BE2C (cell line): ENCODE data around the gene CD244.

Source experiments
- DNase-seq: peaks from one replicate; pipeline ENCODE4 v3.0.0-alpha.2; 2020
- H3K27me3 ChIP-seq: fragments of 250-450 bp; sonication (Bioruptor Pico); 2 replicates; pipeline ENCODE4 v1.5.1; 2020; ENCODE audit warnings: mild to moderate bottlenecking
- H3K36me3 ChIP-seq: fragments of 250-450 bp; sonication (Bioruptor Pico); 2 replicates; pipeline ENCODE4 v1.5.1; 2020; ENCODE audit warnings: mild to moderate bottlenecking
- H3K4me1 ChIP-seq: fragments of 250-450 bp; sonication (Bioruptor Pico); 2 replicates; pipeline ENCODE4 v1.5.1; 2020
- H3K4me3 ChIP-seq: 2 replicates; pipeline ENCODE4 v1.5.1; 2011; ENCODE audit warnings: low read depth, low read length
- H3K9me3 ChIP-seq: fragments of 250-450 bp; sonication (Bioruptor Pico); 2 replicates; pipeline ENCODE4 v1.5.1; 2020
- TF ChIP-seq, protein P1 (sequence below): IDR thresholded peaks from 2 replicates; pipeline ENCODE4 v1.5.1; 2012; ENCODE audit warnings: mild to moderate bottlenecking, low read depth, low read length

CD244 gene

DNA sequence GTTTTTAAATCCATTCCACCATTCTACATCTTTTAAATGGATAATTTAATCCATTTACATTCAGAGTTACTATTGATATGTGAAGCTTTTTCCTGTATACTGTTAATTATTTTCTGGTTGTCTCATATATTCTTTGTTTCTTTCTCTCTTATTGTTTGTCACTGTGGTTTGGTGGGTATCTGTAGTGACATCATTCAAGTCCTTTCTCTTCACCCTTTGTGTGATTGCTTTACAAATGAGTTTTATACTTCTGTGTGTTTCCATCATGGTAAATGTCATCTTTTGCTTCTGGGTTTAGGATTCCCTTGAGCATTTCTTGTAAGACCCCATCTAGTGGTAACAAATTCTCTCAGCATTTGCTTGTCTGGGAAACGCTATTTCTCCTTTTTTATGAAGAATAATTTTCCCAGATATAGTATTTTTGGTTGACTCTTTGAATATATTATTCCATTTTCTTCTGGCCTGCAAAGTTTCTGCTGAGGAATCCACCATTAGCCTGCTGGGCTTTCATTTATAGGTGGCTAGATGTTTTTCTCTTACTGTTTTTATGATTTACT, 56.5 kb downstream of the CD244 start:
- Histone ChIP-seq H3K9me3 (peaks cover 2% of the 10 kb centered on the region; the same call in 1 of the 2 replicates), H3K4me1 (no peaks in the 10 kb centered on the region), H3K27me3 (no peaks in the 10 kb centered on the region), H3K36me3 (no peaks in the 10 kb centered on the region), H3K4me3 (no peak overlapping the region)
- TF ChIP-seq, protein P1, sequence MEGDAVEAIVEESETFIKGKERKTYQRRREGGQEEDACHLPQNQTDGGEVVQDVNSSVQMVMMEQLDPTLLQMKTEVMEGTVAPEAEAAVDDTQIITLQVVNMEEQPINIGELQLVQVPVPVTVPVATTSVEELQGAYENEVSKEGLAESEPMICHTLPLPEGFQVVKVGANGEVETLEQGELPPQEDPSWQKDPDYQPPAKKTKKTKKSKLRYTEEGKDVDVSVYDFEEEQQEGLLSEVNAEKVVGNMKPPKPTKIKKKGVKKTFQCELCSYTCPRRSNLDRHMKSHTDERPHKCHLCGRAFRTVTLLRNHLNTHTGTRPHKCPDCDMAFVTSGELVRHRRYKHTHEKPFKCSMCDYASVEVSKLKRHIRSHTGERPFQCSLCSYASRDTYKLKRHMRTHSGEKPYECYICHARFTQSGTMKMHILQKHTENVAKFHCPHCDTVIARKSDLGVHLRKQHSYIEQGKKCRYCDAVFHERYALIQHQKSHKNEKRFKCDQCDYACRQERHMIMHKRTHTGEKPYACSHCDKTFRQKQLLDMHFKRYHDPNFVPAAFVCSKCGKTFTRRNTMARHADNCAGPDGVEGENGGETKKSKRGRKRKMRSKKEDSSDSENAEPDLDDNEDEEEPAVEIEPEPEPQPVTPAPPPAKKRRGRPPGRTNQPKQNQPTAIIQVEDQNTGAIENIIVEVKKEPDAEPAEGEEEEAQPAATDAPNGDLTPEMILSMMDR: no peak
- DNase-seq: no peak

DNA sequence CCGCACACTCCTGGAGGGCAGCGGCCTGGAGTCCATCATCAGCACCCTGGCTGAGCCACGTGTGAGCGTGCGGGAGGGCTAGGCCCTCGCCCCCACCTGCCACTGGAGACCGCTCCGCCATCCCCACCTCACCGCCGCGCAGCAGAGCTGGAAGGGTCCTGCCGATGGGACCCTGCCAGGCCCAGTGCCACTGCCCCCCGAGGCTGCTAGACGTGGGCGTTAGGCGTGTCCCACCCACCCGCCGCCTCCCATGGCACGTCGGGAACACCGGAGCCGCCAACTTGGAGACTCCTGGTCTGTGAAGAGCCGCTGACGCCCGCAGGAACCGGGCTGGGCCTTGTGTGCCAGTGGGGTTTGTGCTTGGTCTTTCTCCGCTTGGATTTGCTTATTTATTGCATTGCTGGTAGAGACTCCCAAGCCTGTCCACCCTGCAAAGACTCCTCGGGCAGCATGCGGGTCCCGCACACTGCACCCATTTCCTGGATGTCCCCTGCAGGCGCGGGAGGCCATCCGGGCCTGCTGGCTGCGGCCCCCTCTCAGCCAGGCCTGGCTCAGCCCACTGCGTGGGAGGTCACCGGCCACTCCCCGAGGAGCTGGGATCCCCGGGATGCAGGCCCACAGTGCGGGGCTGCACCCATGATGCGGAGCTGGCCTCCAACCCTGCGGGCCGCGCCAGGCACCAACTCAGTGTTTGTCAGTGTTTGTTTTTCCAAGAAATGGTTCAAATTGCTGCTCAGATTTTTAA, 60.7 kb downstream of the CD244 start:
- Histone ChIP-seq H3K36me3 (no peaks in the 10 kb centered on the region), H3K27me3 (no peaks in the 10 kb centered on the region), H3K9me3 (no peaks in the 10 kb centered on the region; the same call in 1 of the 2 replicates), H3K4me1 (no peaks in the 10 kb centered on the region), H3K4me3 (no peak overlapping the region)
- DNase-seq: no peak
- TF ChIP-seq, protein P1: no peak

DNA sequence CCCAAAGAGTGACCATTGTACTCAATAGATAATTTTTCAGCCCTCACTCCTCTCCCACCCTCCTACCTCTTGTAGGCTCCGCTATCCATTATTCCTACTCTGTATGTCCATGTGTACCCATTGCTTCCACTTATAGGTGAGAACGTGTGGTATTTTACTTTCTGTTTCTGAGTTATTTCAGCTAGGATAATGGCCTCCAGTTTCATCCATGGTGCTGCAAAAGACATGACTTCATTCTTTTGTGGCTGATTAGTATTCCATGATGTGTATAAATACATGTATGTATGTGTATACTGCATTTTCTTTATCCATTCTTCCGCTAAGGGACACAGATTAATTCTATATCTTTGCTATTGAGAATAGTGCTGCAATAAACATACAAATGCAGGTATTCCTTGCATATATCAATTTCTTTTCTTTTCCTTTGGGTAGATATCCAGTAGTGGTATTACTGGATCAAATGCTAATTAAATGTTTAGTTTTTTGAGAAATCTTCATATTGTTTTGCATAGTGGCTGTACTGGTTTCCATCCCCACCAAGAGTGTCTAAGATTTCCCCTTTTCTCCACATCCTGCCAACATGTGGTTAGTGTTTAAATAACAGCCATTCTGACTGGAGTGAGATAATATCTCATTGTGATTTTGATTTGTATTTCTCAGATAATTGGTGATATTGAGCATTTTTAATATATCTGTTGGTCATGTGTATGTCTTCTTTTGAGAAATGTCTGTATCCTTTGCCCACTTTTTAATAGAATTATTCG, 61.9 kb downstream of the CD244 start:
- Histone ChIP-seq H3K4me3 (no peak overlapping the region), H3K9me3 (no peaks in the 10 kb centered on the region), H3K27me3 (no peaks in the 10 kb centered on the region; the same call in 1 of the 2 replicates), H3K4me1 (no peaks in the 10 kb centered on the region), H3K36me3 (no peaks in the 10 kb centered on the region)
- DNase-seq: no peak
- TF ChIP-seq, protein P1: no peak

DNA sequence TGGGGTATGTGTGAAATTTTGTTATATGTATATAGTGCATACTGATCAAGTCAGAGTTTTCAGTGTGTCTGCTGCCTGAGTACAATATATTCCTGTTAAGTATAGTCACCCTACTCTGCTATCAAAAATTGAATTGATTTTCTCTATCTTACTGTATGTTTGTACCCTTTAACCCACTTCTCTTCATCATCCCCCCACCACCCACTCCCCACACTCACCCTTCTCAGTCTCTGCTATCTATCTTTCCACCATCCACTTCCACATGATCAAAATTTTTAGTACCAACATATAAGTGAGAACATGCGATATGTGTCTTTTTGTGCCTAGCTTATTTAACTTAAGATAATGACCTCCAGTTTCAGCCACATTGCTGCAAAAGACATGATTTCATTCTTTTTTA, 62.5 kb downstream of the CD244 start:
- Histone ChIP-seq H3K4me3 (no peak overlapping the region), H3K27me3 (no peaks in the 10 kb centered on the region; the same call in 1 of the 2 replicates), H3K4me1 (no peaks in the 10 kb centered on the region), H3K9me3 (no peaks in the 10 kb centered on the region), H3K36me3 (no peaks in the 10 kb centered on the region)
- no peak for DNase-seq
- TF ChIP-seq, protein P1: no peak

DNA sequence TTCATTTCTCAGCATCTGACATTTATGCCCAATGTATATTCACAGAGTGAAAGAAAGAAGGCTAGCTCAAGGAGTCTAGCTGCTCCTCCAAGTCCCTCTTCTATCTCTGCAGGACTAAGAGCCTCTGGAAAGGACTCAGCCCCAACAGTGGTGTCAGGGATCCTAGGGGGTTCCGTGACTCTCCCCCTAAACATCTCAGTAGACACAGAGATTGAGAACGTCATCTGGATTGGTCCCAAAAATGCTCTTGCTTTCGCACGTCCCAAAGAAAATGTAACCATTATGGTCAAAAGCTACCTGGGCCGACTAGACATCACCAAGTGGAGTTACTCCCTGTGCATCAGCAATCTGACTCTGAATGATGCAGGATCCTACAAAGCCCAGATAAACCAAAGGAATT, 63.0 kb downstream of the CD244 start:
- no peaks in the 10 kb centered on the region for H3K4me1 ChIP-seq
- H3K4me3 ChIP-seq: no peak overlapping the region
- TF ChIP-seq, protein P1: no peak

More for the DNA sequence above, 63.0 kb downstream of the CD244 start:
- no peaks in the 10 kb centered on the region for H3K36me3 ChIP-seq
- H3K9me3 ChIP-seq: no peaks in the 10 kb centered on the region
- H3K27me3 ChIP-seq: no peaks in the 10 kb centered on the region; the same call in 1 of the 2 replicates
- no peak for DNase-seq
